NB4 (cell line): ENCODE data around the gene SWT1.

Experiments
- MAX ChIP-seq: IDR thresholded peaks from 2 replicates; pipeline ENCODE4 v1.6.1; 2011; ENCODE audit warnings: low read depth, low read length
- TF ChIP-seq, protein P1 (sequence below): IDR thresholded peaks from one replicate; pipeline ENCODE4 v1.5.1; 2012; ENCODE audit warnings: low read depth, low read length

- TF ChIP-seq, protein P1, sequence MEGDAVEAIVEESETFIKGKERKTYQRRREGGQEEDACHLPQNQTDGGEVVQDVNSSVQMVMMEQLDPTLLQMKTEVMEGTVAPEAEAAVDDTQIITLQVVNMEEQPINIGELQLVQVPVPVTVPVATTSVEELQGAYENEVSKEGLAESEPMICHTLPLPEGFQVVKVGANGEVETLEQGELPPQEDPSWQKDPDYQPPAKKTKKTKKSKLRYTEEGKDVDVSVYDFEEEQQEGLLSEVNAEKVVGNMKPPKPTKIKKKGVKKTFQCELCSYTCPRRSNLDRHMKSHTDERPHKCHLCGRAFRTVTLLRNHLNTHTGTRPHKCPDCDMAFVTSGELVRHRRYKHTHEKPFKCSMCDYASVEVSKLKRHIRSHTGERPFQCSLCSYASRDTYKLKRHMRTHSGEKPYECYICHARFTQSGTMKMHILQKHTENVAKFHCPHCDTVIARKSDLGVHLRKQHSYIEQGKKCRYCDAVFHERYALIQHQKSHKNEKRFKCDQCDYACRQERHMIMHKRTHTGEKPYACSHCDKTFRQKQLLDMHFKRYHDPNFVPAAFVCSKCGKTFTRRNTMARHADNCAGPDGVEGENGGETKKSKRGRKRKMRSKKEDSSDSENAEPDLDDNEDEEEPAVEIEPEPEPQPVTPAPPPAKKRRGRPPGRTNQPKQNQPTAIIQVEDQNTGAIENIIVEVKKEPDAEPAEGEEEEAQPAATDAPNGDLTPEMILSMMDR: no peak
- TF ChIP-seq MAX: no peak
These were observed 155.6 kb downstream of the SWT1 start for GRCh38 chr1:185312361-185313138.
